ENCODE data around the gene CCDC158. TPM values are rescaled to one million over a fixed set of nuclear protein-coding genes. Genes with fewer than 3 reads are reported as not detected.
"Not testable (repeated sequence)": the region's sequence is repeated elsewhere in the genome, so short reads cannot be mapped to it uniquely, and the experiment has no call there.

CCDC158 gene
- total RNA-seq, 1 donor from 2014 or later: not detected

GRCh38 chr4:76373919-76374552 lies 46.9 kb downstream of the CCDC158 start:
- H3K36me3 Mint-ChIP-seq (ENCODE audit: low read depth): no peaks in the 10 kb centered on the region
- DNase-seq: no peak
- H3K4me1 Mint-ChIP-seq: no peaks in the 10 kb centered on the region
- intact Hi-C loops (cut with micrococcal nuclease): no loop called here
- H3K27ac Mint-ChIP-seq: no peak overlapping the region
- no peaks in the 10 kb centered on the region for H3K9me3 Mint-ChIP-seq
- no peak overlapping the region for H3K4me3 Mint-ChIP-seq
- peaks cover 19% of the 10 kb centered on the region for H3K27me3 Mint-ChIP-seq

- intact Hi-C loops (cut with micrococcal nuclease): no loop called here
- Mint-ChIP-seq H3K4me1 (no peaks in the 10 kb centered on the region), H3K27ac (no peak overlapping the region), H3K36me3 (ENCODE audit: low read depth) (no peaks in the 10 kb centered on the region), H3K27me3 (peaks cover 18% of the 10 kb centered on the region), H3K9me3 (no peaks in the 10 kb centered on the region), H3K4me3 (no peak overlapping the region)
- DNase-seq: no peak
Observed at GRCh38 chr4:76366737-76367136, 54.2 kb downstream of the CCDC158 start.

GRCh38 chr4:76365636-76366035 lies 55.3 kb downstream of the CCDC158 start:
- Mint-ChIP-seq H3K9me3 (peaks cover 5% of the 10 kb centered on the region), H3K27me3 (peaks cover 18% of the 10 kb centered on the region), H3K4me1 (no peaks in the 10 kb centered on the region), H3K36me3 (ENCODE audit: low read depth) (no peaks in the 10 kb centered on the region), H3K27ac (no peak overlapping the region), H3K4me3 (no peak overlapping the region)
- intact Hi-C loops (cut with micrococcal nuclease): no loop called here
- DNase-seq: no peak

- Mint-ChIP-seq H3K36me3 (ENCODE audit: low read depth) (no peaks in the 10 kb centered on the region), H3K4me1 (no peaks in the 10 kb centered on the region), H3K27ac (no peak overlapping the region), H3K9me3 (peaks cover 6% of the 10 kb centered on the region), H3K27me3 (peaks cover 11% of the 10 kb centered on the region), H3K4me3 (no peak overlapping the region)
- DNase-seq: no peak
- intact Hi-C loops (cut with micrococcal nuclease): no loop called here
Observed at GRCh38 chr4:76364763-76365162, 56.2 kb downstream of the CCDC158 start.

GRCh38 chr4:76363556-76364290 lies 57.2 kb downstream of the CCDC158 start:
- no peak overlapping the region for H3K27ac Mint-ChIP-seq
- H3K4me3 Mint-ChIP-seq: no peak overlapping the region
- peaks cover 15% of the 10 kb centered on the region for H3K27me3 Mint-ChIP-seq

GRCh38 chr4:76361689-76362412 lies 59.1 kb downstream of the CCDC158 start:
- no peak overlapping the region for H3K27ac Mint-ChIP-seq

More at GRCh38 chr4:76363556-76364290, 57.2 kb downstream of the CCDC158 start:
- Mint-ChIP-seq H3K9me3 (peaks cover 15% of the 10 kb centered on the region), H3K36me3 (ENCODE audit: low read depth) (peaks cover 5% of the 10 kb centered on the region), H3K4me1 (peaks cover 2% of the 10 kb centered on the region)
- DNase-seq: no peak
- intact Hi-C loops (cut with micrococcal nuclease): no loop called here

GRCh38 chr4:76359881-76360466 lies 61.0 kb downstream of the CCDC158 start:
- H3K36me3 Mint-ChIP-seq (ENCODE audit: low read depth); H3K27ac Mint-ChIP-seq; H3K4me1 Mint-ChIP-seq; H3K27me3 Mint-ChIP-seq; H3K4me3 Mint-ChIP-seq; intact Hi-C loops (cut with micrococcal nuclease); DNase-seq: not testable (repeated sequence)
- H3K9me3 Mint-ChIP-seq: peaks cover 23% of the 10 kb centered on the region

More at GRCh38 chr4:76361689-76362412, 59.1 kb downstream of the CCDC158 start:
- no peak for DNase-seq
- intact Hi-C loops (cut with micrococcal nuclease): no loop called here
- peaks cover 23% of the 10 kb centered on the region for H3K9me3 Mint-ChIP-seq
- no peak overlapping the region for H3K4me3 Mint-ChIP-seq
- H3K27me3 Mint-ChIP-seq: peaks cover 10% of the 10 kb centered on the region
- H3K4me1 Mint-ChIP-seq: peaks cover 2% of the 10 kb centered on the region
- peaks cover 5% of the 10 kb centered on the region for H3K36me3 Mint-ChIP-seq (ENCODE audit: low read depth)

- H3K36me3 Mint-ChIP-seq (ENCODE audit: low read depth): peaks cover 5% of the 10 kb centered on the region
- intact Hi-C loops (cut with micrococcal nuclease): no loop called here
- H3K27ac Mint-ChIP-seq: no peak overlapping the region
- no peak overlapping the region for H3K4me3 Mint-ChIP-seq
- no peak for DNase-seq
- H3K9me3 Mint-ChIP-seq: peaks cover 23% of the 10 kb centered on the region
- peaks cover 5% of the 10 kb centered on the region for H3K27me3 Mint-ChIP-seq
- H3K4me1 Mint-ChIP-seq: peaks cover 9% of the 10 kb centered on the region
Observed at GRCh38 chr4:76357981-76358380, 63.0 kb downstream of the CCDC158 start.

- Mint-ChIP-seq H3K4me3 (no peak overlapping the region), H3K27me3 (peaks cover 6% of the 10 kb centered on the region), H3K9me3 (peaks cover 16% of the 10 kb centered on the region), H3K4me1 (peaks cover 9% of the 10 kb centered on the region), H3K27ac (no peak overlapping the region), H3K36me3 (ENCODE audit: low read depth) (peaks cover 5% of the 10 kb centered on the region)
- DNase-seq: peak; percentile 75
- intact Hi-C loops (cut with micrococcal nuclease): loop anchor here (1.0 kb wide), 1 partner anchor 53 kb away; no protein-coding TSS in a partner anchor
Observed at GRCh38 chr4:76354517-76355473, 66.1 kb downstream of the CCDC158 start.

- peaks cover 16% of the 10 kb centered on the region for H3K9me3 Mint-ChIP-seq
- intact Hi-C loops (cut with micrococcal nuclease): no loop called here
- no peak overlapping the region for H3K27ac Mint-ChIP-seq
- H3K36me3 Mint-ChIP-seq (ENCODE audit: low read depth): no peaks in the 10 kb centered on the region
- no peaks in the 10 kb centered on the region for H3K4me1 Mint-ChIP-seq
- no peak overlapping the region for H3K4me3 Mint-ChIP-seq
- DNase-seq: no peak
- peaks cover 18% of the 10 kb centered on the region for H3K27me3 Mint-ChIP-seq
Observed at GRCh38 chr4:76342803-76343202, 78.1 kb downstream of the CCDC158 start.

- Mint-ChIP-seq H3K27me3 (peaks cover 16% of the 10 kb centered on the region), H3K4me1 (no peaks in the 10 kb centered on the region), H3K9me3 (peaks cover 14% of the 10 kb centered on the region), H3K36me3 (ENCODE audit: low read depth) (no peaks in the 10 kb centered on the region), H3K27ac (no peak overlapping the region), H3K4me3 (no peak overlapping the region)
- no peak for DNase-seq
- intact Hi-C loops (cut with micrococcal nuclease): no loop called here
Observed at GRCh38 chr4:76342191-76342590, 78.8 kb downstream of the CCDC158 start.

- Mint-ChIP-seq H3K36me3 (ENCODE audit: low read depth) (no peaks in the 10 kb centered on the region), H3K9me3 (peaks cover 12% of the 10 kb centered on the region), H3K27ac (no peak overlapping the region), H3K4me1 (no peaks in the 10 kb centered on the region), H3K27me3 (peaks cover 16% of the 10 kb centered on the region), H3K4me3 (no peak overlapping the region)
- DNase-seq: no peak
- intact Hi-C loops (cut with micrococcal nuclease): no loop called here
Observed at GRCh38 chr4:76341063-76341462, 79.9 kb downstream of the CCDC158 start.

GRCh38 chr4:76339364-76339763 lies 81.6 kb downstream of the CCDC158 start:
- H3K36me3 Mint-ChIP-seq (ENCODE audit: low read depth): no peaks in the 10 kb centered on the region
- no peaks in the 10 kb centered on the region for H3K4me1 Mint-ChIP-seq
- no peak for DNase-seq
- peaks cover 8% of the 10 kb centered on the region for H3K27me3 Mint-ChIP-seq
- peaks cover 6% of the 10 kb centered on the region for H3K9me3 Mint-ChIP-seq
- intact Hi-C loops (cut with micrococcal nuclease): no loop called here
- no peak overlapping the region for H3K27ac Mint-ChIP-seq
- no peak overlapping the region for H3K4me3 Mint-ChIP-seq
